Right lung (tissue), 5 donors: ENCODE data around the gene CDKAL1. TPM values are rescaled to one million over a fixed set of nuclear protein-coding genes. Genes with fewer than 3 reads are reported as not detected.

ENCODE experiments used
- DNase-seq, 2 donors: peaks; one replicate each; pipeline ENCODE4 v3.0.0-alpha.2; 2013
- polyA plus RNA-seq, 5 donors: library from polyadenylated mRNA; unstranded; fragments of 120-200 nt; gene quantifications; one replicate each; pipeline versions ENCODE4 v1.2.1 to v1.2.3, GENCODE V29; 2013; ENCODE audit warnings: inconsistent platforms in 1 of 5, low replicate concordance in 1 of 5; ENCODE audit not compliant: insufficient read length in 5 of 5, insufficient read depth in 1 of 5

CDKAL1 gene
- polyA plus RNA-seq, 5 donors: 15.1 to 19.5 (median 18.2) TPM

DNA sequence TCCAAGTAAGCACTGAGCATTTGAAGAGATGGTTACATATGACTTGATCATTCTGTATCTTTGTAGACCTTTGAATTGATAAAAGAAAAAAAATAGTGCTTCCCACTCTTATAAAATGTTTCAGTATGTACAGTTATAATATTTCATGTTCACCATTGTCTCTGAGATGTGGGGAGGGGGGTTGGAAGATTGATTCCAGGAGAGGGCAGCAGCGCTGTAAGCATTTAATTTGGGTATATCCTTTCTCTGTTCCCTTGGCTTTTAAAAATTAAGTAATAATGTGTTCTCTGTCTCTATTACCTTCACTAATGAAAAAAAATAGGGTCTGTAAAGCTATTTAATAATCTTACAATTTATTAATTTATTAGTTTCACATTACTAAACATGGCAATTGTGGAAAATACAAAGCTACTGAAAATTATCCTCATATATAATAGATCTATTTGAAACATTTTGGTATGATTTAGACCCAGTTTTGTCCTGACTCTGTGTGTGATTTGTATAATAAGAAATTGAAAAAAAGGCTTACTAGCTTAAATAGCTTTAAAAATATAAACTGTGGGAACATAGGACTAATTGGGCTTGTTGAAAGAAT is 341.2 kb downstream of the CDKAL1 start:
- peak; percentile 28 to 30 for DNase-seq

DNA sequence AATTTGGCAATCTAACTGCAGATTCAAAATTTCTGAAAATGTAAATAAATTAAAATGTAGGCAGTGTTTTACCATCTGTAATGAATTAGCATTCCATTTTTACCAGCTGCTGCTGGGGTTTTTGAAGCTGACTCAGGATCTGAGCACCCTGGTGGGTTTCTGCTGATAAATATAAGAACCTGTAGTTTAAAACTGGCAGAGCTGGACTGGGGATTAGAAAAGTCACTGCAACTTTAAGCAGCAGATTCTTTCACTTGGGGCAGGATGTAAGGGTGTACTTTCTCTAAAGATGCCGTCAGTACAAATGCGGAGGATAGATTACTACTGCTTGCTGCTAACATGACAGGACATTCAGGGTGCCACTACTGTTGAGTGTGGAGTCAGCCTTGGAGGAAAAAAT is 341.8 kb downstream of the CDKAL1 start:
- DNase-seq: no peak

DNA sequence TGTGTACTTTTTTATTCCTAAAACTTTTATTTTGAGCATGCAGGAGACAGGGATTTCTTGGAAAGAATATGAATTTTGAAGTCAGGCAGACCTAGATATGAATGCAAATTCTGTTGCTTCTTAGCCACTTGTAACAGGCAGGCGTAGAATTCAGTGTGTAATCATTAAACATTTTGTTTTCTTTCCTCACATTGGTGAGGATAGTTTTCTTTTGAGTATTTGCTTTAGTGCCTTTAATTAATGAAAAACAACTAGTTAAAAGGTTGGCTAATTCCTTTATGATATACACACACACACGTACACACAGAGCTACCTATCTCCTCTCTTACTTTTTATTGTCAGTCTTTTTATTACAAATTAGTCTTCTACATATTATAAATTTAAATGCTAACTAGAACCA is 342.3 kb downstream of the CDKAL1 start:
- no peak for DNase-seq

DNA sequence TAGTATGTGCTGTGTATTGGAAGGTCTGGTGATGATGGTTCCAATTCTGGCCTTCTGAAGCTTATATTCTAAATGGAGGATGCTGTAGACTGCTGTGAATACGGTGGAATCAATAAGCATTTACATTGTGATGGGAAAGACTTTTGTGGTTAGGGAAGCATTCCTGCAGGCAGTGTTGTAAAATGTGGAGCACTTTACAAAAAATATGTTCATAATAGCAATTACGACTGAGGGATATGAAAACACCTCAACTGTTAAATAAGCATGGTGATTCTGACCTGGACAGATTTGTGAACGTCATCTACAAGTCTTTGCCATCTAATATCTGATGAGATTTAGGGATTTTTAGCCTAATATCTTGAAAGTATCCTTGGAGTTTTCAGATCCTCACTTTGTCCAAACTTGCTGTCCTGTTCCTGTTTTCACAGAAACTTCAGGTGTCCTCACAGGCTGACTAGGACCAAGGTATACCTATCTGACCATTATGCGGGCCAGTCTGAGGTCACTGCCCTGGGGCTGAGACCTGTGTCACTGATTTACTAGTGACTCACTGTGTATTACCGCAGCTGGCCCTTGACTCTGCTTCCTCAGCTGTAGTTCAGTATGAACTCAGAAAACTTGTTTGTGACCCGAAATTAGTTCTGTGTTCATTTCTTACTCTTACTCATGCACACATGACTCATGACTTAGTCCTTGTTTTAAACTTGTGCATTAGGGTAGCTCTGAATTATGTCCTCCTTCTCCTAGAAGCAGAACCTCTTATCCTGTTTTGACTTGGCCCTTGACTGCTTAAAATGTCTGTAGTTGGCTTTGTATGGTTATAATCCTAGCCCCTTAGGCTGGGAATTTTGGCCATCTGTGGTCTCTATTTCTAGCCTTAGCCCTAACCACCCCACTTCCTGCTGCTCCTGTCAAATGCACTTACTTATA is 343.0 kb downstream of the CDKAL1 start:
- no peak for DNase-seq

DNA sequence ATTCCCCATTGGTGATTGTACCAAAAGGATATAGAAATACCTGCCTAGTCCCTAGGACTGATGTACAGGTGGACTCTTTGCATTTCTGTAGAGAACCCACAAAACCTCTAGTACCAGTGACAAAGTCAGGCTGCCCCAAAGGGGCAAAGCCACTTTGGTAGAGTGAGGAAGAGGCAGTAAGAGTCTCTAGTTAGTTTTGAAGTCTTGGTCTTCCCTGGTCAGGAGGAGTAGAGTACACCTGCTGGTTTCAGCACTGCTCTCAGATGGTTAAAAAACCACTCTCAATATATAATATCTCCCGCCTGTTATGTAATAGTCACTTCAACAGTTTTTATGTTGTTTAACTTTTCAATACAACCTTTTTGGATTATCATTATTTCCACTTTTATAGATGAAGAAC is 344.9 kb downstream of the CDKAL1 start:
- DNase-seq: no peak

DNA sequence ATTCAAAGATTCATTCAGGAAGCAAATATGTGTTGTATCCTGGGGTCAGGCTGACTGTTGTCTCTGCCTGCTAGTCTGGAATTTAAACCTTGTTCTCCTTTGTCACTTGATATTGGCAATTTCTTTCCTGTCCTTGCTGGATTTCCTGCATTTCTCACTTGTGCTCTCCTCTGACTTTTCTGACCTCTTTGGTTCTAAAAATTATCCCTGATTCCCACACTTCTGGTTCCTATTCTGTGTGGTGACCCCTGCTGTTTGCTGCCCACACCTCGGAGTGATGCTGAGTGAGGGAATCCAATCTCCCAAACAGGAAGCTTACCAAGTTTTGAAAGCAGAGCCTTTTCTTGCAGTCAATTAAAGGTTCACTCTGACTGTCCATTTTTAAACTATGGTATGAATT is 345.3 kb downstream of the CDKAL1 start:
- no peak for DNase-seq

DNA sequence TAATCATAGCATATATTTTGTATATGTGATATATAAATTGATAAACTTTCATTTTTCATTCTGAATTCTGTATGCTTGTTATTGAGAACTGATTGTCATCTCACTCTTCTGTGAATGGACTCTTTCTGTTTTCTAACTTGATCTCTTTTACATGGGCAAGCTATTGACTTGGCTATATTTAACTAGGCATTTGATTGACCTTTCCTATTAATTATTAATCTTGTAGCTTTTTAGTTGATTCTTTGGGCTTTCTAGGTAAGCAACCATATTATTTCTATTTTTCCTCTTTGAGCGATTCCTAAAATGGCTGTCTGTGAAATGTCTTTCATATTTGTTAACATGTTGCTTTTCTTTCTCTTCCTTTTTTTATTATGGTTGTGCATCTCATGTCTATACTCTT is 347.1 kb downstream of the CDKAL1 start:
- DNase-seq: no peak

DNA sequence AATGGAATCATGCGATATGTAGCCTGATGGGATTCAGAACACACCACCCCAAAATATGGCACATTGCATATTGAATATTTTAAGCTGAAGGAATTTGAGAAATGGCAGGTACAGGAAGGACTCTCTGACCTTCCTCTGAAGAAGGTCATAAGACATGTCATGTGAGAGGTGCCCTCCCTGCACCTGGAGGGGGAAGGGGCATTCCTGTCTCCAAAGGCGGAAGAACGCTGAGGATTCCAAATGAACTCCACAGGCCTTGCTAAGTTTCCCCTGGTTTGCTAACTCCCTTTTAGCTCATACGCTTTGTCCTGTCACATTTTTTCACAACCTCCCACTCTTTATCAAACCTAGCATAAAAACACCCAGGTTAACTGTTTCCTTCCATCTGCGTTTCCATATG is 347.8 kb downstream of the CDKAL1 start:
- DNase-seq: no peak

DNA sequence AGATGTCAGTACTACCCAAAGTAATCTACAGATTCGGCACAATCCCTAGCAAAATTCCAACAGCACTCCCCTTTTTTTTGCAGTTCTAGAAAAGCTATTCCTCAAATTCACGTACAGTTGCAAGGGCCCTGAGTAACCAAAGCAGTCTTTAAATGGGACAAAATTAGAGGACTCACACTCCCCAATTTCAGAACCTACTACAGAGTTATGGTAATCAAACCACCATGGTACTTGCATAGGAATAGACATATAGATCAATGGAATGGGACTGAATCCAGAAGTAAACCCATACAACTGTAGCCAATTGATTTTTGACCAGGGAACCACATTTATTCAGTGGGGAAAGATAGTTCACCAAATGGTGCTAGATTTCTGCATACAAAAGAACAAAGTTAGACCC is 350.8 kb downstream of the CDKAL1 start:
- no peak for DNase-seq

DNA sequence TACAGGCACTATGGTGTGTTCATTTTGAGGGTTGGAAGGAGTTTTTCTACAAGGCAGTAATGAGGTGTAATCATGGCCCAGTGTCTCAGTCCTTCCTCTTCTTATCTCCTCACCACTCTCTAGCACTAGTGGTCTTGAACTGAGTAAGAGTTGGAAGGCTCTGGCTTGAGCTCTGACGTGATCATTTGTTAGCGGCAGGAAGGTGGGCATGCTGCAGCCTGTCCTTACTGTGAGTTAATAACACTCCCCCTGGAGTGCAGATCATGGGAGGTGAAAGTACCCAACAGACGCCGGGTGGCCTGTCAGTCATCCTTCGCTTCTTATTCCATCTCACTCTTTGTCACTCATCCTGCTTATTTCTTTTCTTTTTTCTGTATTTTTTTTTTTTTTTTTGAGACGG is 356.9 kb downstream of the CDKAL1 start:
- DNase-seq: no peak

DNA sequence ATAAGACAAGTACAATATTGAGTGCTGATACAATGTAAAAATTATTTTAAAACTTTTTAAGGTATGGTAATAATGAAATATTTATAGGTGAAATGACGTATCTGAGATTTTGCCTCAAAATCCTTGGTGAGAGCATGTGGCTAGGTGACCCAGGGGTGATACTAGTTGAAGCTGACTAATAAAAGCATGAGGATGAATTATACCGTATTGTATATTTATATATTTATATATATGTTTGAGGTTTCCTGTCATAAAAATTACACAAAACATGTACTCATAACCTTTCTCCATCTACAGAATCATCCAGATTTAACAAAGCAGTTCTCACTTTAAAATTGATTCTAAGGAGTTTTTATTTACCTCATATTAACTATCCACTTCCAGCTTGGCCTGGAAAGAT is 358.1 kb downstream of the CDKAL1 start:
- no peak for DNase-seq

DNA sequence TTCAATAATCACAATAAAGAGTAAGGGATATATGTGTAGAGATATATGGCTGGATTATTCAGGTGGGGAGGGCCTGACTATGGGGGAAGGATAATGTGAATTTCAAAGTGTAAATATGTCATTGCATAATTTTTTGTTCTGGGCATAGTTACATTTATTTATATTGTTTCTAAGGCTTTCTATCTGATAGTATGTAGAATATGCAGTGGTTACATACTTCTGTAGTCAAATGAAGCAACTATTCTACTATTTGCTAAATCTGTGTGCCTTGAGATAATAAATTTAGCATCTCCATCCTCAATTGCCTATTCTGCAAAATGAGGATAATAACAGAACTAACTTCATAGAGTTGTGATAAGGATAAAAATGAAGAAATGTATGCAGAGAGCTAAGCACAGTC is 359.2 kb downstream of the CDKAL1 start:
- DNase-seq: no peak

DNA sequence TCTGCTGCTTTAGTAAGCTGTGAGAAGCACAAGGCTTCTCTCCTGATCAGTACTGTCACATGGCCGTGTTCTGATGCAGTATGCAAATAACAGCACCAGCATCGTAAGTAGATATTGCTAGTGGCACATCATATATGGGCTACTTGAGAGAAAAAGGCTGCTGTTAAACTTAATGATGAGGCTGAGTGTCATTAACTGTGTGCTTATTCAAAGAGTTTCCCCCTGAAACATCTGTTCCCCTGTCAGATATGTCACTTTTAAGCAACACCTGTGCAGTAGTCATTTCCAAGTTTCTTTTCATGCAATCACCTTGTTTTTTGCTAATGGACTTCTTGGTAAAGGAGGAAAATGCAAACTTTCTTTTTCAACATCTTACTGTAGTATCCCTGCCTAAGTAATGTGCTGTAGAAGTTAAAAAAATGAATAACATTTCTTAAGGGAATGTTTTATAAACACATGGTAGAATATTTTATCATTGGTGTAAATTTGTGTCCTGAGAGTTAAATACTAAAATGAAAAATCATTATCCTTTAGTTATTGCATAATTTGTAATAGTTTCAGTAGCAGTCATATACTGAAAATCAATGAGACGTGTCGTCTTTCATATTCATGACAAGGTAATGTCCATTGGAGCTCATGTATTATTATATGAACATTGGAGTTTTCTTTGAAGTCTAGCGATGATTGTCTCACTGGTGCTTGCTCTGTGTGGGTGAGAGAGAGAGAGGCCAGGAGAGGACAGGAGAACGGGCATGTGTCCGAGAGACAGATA is 366.3 kb downstream of the CDKAL1 start:
- DNase-seq: no peak

DNA sequence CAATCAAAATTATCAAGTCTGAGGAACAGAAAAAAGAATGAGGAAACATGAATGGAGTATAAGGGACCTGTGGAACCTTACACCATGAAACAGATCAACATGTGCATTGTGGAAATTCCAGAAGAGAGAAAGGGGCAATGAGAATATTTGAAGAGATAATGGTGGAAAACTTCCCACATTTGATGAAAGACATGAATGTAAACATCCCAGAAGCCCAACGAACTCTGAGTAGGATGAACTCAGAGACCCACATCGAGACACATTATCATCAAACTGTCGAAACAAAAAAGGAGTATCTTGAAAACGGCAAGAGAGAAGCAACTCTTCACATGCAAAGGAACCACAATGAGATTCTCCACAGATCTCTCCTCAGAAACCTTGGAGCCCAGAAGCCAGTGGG is 371.1 kb downstream of the CDKAL1 start:
- no peak for DNase-seq

DNA sequence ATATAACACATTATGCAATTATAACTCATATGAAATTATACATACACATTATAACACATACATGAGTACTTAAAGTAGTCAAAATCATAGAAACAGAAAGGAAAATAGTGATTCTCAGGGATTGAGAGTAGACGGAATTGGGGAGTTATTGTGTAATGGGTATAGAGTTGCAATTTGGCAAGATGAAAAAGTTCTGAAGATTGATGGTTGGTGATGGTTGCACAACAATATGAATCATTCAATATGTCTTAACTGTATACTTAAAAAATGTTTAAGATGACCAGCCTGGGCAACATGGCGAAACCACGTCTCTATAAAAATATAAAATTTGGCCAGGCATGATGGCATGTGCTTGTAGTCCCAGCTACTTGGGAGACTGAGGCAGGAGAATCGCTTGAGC is 372.7 kb downstream of the CDKAL1 start:
- DNase-seq: no peak

DNA sequence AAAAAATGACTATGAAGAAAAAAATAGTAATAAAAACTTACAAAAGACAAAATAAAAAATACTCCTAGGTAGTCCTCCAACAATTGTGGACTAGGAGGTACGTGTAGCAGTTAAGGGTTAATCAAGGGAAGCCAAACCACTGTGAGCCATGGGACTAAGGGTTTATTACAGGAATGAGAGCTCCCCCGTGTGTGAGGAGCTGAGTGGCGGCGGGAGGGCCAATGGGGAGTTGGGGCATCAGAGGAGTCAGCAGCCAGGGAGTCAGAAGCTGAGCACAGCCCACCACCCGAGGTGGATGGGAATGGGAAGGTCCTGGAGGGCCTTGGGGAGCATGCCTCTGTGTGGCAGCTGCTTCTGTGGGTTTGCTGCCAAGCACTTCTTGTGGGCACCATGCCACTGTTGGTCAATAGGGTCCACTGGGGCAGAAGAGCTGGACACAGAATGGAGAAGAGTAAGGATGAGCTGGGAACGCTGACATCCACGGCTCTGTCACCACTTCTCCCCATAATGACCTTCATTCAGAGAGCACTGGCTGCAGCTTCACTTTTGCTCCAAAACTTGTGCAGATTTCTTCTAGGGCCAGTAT is 373.3 kb downstream of the CDKAL1 start:
- DNase-seq: no peak

DNA sequence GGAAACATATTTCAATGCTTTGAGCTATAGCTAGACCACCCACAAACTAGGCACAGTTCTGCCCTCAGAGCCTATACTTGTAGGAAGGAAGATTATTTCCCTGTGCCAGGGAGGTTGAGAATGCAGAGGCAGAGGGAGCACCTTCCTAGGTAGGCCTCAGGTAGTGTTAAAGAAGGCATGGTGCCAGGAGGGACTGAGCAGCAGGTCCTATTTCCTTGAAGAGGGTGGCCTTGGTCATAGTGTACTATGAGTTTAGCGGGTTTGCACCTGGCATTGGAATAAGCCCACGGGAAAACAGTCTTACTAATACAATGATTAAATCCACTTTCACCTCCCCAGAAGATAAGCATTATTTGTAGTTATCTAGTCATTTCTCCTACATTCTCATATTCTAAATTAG is 375.4 kb downstream of the CDKAL1 start:
- no peak for DNase-seq

DNA sequence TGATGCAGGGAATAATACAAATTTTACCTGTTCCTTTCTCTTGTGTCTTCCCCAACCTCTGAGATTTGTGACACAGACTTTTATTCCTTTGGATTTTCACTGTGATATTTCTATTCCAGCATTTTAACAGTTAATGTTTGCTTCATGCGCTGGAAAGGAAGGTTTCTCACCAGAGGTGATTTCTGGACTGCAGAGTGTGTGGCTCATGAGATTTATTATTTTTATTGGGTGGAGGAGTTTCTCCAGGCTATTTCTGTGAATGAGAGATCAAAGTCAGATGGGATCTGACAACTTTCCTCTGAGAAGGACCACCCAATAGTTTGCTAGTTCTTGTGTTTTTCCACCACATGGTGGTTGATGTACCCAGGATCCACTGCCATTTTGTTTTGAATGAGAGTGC is 377.5 kb downstream of the CDKAL1 start:
- no peak for DNase-seq

DNA sequence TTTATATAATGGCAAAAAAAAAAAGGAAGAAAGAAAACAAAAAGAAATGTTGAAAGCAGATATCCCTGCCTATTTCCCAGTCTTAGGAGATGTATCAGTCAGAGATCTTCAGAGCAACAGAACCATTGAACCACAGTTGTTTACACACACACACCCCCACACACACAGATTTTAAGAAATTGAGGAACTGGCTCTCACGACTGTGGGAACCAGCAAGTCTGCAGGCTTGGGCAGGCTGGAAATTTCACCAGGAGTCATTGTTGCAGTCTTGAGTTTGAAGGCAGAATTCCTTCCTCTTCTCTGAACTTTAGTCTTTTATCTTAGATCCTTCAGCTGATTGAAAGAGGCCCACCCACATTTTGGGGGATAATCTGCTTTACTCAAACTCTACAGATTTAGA is 380.9 kb downstream of the CDKAL1 start:
- DNase-seq: no peak

DNA sequence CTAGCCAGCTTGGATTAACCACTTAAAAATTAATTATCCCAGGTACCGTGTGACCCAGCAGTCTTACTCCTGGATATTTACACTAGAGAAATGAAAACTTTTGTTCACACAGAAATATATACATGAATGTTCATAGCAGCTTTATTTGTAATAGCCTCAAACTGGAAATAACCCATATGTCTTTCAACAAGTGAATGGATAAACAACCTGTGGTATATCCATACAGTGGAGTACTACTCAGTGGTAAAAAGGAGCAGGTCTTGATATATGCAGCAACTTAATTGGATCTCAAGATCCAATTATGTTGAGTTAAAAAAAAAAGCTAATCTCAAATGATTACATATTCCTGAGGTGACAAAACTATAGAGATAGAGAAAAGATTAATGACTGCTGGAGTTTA is 381.4 kb downstream of the CDKAL1 start:
- no peak for DNase-seq

DNA sequence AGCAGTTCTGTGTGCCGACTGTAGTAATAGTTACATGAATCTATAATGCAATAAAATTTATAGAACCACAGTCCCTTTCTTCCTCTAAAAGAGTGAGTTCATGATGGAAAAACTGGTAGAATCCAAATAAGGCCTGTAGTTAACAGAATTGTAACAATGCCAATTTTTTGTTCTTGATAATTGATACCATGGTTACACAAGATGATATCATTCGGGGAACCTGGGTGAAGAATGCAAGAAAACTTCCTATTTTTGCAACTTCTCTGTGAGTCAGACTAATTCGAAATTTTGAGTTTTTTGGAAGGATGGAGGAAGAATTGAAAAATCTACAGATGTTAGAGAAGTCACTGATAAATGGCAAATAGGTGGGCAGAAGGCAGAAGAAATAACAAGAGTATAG is 381.8 kb downstream of the CDKAL1 start:
- DNase-seq: no peak

DNA sequence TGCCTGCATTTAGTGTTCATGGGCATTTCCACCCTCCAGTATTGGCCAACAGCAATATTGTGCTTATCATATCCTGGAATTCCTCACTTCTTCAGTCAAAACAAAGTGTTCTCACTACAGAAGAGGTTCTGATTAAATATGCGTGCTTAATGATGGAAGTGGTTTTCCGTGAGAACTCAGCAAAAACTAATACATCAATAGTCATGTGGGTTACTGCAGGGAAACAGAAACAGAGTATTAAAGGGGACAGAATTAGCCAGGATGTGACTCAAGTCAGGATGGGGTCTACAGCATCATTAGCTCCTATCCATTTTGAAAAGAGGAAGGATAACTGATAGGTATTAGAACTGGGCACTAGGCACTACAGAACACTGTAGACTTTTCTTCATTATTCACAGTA is 384.6 kb downstream of the CDKAL1 start:
- no peak for DNase-seq
